WTC11 (cell line): ENCODE measurements around the gene PSMD6. TPM values are rescaled to one million over a fixed set of nuclear protein-coding genes. Genes with fewer than 3 reads are reported as not detected.

Experiments
- ATAC-seq: fragments of 200-7000 bp; cut with Tn5 transposase; 2 replicates; pipeline ENCODE4 v1.10.0; 2021; ENCODE audit warnings: mild to moderate bottlenecking, moderate library complexity
- CTCF ChIA-PET: fragments of 300-600 bp; sonication (Branson Sonifier 250); formaldehyde crosslinking; loops from one replicate; lab custom pipeline; 2021; ENCODE audit warnings: antibody characterized with exemption; lab: Charles Lee
- POLR2A ChIA-PET: fragments of 350-600 bp; sonication (Branson Sonifier 250); formaldehyde crosslinking; loops from one replicate; lab custom pipeline; 2021; ENCODE audit warnings: antibody characterized with exemption; lab: Charles Lee
- DNase-seq: peaks from one replicate; pipeline ENCODE4 v3.0.0; 2021; ENCODE audit warnings: low spot score
- H3K27ac Mint-ChIP-seq: 2 replicates; pipeline ENCODE4 v1.8.0; 2021; ENCODE audit warnings: mixed read lengths
- H3K27me3 Mint-ChIP-seq: 2 replicates; pipeline ENCODE4 v1.8.0; 2021; ENCODE audit warnings: low read depth, mild to moderate bottlenecking, moderate library complexity, mixed read lengths
- H3K36me3 Mint-ChIP-seq: 2 replicates; pipeline ENCODE4 v1.8.0; 2021; ENCODE audit warnings: mixed read lengths
- H3K4me1 Mint-ChIP-seq: 2 replicates; pipeline ENCODE4 v1.8.0; 2022; ENCODE audit warnings: mixed read lengths
- H3K4me3 Mint-ChIP-seq: 2 replicates; pipeline ENCODE4 v1.8.0; 2021; ENCODE audit warnings: mild to moderate bottlenecking, moderate library complexity, mixed read lengths
- H3K9me3 Mint-ChIP-seq: 2 replicates; pipeline ENCODE4 v1.8.0; 2021; ENCODE audit warnings: mixed read lengths
- CBFB ChIP-seq: sonication (generic); formaldehyde crosslinking; IDR thresholded peaks from 2 replicates; pipeline ENCODE4 v1.8.1; 2022; ENCODE audit warnings: mild to moderate bottlenecking, low read depth, missing genetic modification reagents
- CREM ChIP-seq: sonication (generic); formaldehyde crosslinking; IDR thresholded peaks from 2 replicates; pipeline ENCODE4 v1.8.1; 2022; ENCODE audit warnings: mild to moderate bottlenecking, missing genetic modification reagents, moderate library complexity
- FOXJ3 ChIP-seq: sonication (generic); formaldehyde crosslinking; IDR thresholded peaks from 2 replicates; pipeline ENCODE4 v1.9.0; 2021; ENCODE audit warnings: missing genetic modification reagents, mild to moderate bottlenecking, borderline replicate concordance
- FOXP4 ChIP-seq: sonication (generic); formaldehyde crosslinking; IDR thresholded peaks from 2 replicates; pipeline ENCODE4 v1.8.0; 2022; ENCODE audit warnings: mild to moderate bottlenecking, missing genetic modification reagents
- GABPB1 ChIP-seq: sonication (generic); formaldehyde crosslinking; IDR thresholded peaks from 2 replicates; pipeline ENCODE4 v1.8.1; 2023; ENCODE audit warnings: mild to moderate bottlenecking, missing genetic modification reagents
- KAT7 ChIP-seq: sonication (generic); formaldehyde crosslinking; IDR thresholded peaks from 2 replicates; pipeline ENCODE4 v1.8.1; 2023; ENCODE audit warnings: missing genetic modification reagents, mild to moderate bottlenecking, borderline replicate concordance
- MXD4 ChIP-seq: fragments of 250-450 bp; sonication (Bioruptor Pico); IDR thresholded peaks from 2 replicates; pipeline ENCODE4 v1.8.0; 2021; ENCODE audit warnings: mild to moderate bottlenecking, moderate library complexity, borderline replicate concordance
- NR3C1 ChIP-seq: sonication (generic); formaldehyde crosslinking; conservative IDR thresholded peaks from 2 replicates; pipeline ENCODE4 v1.8.1; 2023; ENCODE audit warnings: low read depth, mild to moderate bottlenecking, missing genetic modification reagents
- RELA ChIP-seq: sonication (generic); formaldehyde crosslinking; IDR thresholded peaks from 2 replicates; pipeline ENCODE4 v1.8.1; 2022; ENCODE audit warnings: missing genetic modification reagents, mild to moderate bottlenecking, borderline replicate concordance
- SMAD4 ChIP-seq: sonication (generic); formaldehyde crosslinking; IDR thresholded peaks from 2 replicates; pipeline ENCODE4 v1.8.0; 2022; ENCODE audit warnings: mild to moderate bottlenecking, missing genetic modification reagents
- TP53 ChIP-seq: sonication (generic); formaldehyde crosslinking; IDR thresholded peaks from 2 replicates; pipeline ENCODE4 v1.8.1; 2023; ENCODE audit warnings: mild to moderate bottlenecking, missing genetic modification reagents
- ZBTB21 ChIP-seq: sonication (generic); formaldehyde crosslinking; IDR thresholded peaks from 2 replicates; pipeline ENCODE4 v1.8.1; 2023; ENCODE audit warnings: mild to moderate bottlenecking, missing genetic modification reagents, borderline replicate concordance
- ZMAT4 ChIP-seq: fragments of 250-450 bp; sonication (Bioruptor Pico); IDR thresholded peaks from 2 replicates; pipeline ENCODE4 v1.9.0; 2021; ENCODE audit warnings: mild to moderate bottlenecking
- ZNF416 ChIP-seq: fragments of 250-450 bp; sonication (Bioruptor Pico); IDR thresholded peaks from 2 replicates; pipeline ENCODE4 v1.9.0; 2021; ENCODE audit warnings: mild to moderate bottlenecking, inconsistent platforms
- ZNF671 ChIP-seq: fragments of 250-450 bp; sonication (Bioruptor Pico); IDR thresholded peaks from 2 replicates; pipeline ENCODE4 v1.8.0; 2021; ENCODE audit warnings: mild to moderate bottlenecking
- total RNA-seq: library from RNA; stranded (reverse); gene quantifications from 3 replicates; pipeline ENCODE4 v1.2.3, GENCODE V29; 2021
- TF ChIP-seq, protein P1 (sequence below): sonication (generic); formaldehyde crosslinking; IDR thresholded peaks from 2 replicates; pipeline ENCODE4 v1.8.0; 2022; ENCODE audit warnings: missing genetic modification reagents
- TF ChIP-seq, protein P2 (sequence below): fragments of 250-450 bp; sonication (Bioruptor Pico); IDR thresholded peaks from 2 replicates; pipeline ENCODE4 v2.1.2; 2022; ENCODE audit warnings: mild to moderate bottlenecking, moderate library complexity
- TF ChIP-seq, protein P3 (sequence below): fragments of 250-450 bp; sonication (Bioruptor Pico); IDR thresholded peaks from 2 replicates; pipeline ENCODE4 v1.9.0; 2021; ENCODE audit warnings: moderate library complexity, mild to moderate bottlenecking, inconsistent platforms, borderline replicate concordance
- TF ChIP-seq, protein P4 (sequence below): sonication (generic); formaldehyde crosslinking; IDR thresholded peaks from 2 replicates; pipeline ENCODE4 v1.8.0; 2022; ENCODE audit warnings: mild to moderate bottlenecking, missing genetic modification reagents
- TF ChIP-seq, protein P5 (sequence below): sonication (generic); formaldehyde crosslinking; IDR thresholded peaks from 2 replicates; pipeline ENCODE4 v1.8.1; 2022; ENCODE audit warnings: mild to moderate bottlenecking, moderate library complexity, missing genetic modification reagents

The PSMD6 gene
- total RNA-seq, 1 experiment from 2014 or later = 105 TPM

- Mint-ChIP-seq H3K27me3 (no peaks in the 10 kb centered on the region), H3K36me3 (peaks cover 24% of the 10 kb centered on the region), H3K4me3 (peak overlapping the region; percentile 88), H3K27ac (no peak overlapping the region), H3K4me1 (peaks cover 21% of the 10 kb centered on the region), H3K9me3 (no peaks in the 10 kb centered on the region)
- ATAC-seq (no peak), DNase-seq (no peak)
- ChIA-PET POLR2A (no interaction called here), CTCF (interaction anchor here (0.7 to 1.9 kb wide), 4 partner anchors 373 to 460 kb away, joined by 3 to 6 read pairs (median 4); no protein-coding TSS in a partner anchor)
- TF ChIP-seq ZBTB21 (CRISPR knock-in tag) = no peak
- TF ChIP-seq FOXP4 (CRISPR knock-in tag) = no peak
- TF ChIP-seq, protein P1, sequence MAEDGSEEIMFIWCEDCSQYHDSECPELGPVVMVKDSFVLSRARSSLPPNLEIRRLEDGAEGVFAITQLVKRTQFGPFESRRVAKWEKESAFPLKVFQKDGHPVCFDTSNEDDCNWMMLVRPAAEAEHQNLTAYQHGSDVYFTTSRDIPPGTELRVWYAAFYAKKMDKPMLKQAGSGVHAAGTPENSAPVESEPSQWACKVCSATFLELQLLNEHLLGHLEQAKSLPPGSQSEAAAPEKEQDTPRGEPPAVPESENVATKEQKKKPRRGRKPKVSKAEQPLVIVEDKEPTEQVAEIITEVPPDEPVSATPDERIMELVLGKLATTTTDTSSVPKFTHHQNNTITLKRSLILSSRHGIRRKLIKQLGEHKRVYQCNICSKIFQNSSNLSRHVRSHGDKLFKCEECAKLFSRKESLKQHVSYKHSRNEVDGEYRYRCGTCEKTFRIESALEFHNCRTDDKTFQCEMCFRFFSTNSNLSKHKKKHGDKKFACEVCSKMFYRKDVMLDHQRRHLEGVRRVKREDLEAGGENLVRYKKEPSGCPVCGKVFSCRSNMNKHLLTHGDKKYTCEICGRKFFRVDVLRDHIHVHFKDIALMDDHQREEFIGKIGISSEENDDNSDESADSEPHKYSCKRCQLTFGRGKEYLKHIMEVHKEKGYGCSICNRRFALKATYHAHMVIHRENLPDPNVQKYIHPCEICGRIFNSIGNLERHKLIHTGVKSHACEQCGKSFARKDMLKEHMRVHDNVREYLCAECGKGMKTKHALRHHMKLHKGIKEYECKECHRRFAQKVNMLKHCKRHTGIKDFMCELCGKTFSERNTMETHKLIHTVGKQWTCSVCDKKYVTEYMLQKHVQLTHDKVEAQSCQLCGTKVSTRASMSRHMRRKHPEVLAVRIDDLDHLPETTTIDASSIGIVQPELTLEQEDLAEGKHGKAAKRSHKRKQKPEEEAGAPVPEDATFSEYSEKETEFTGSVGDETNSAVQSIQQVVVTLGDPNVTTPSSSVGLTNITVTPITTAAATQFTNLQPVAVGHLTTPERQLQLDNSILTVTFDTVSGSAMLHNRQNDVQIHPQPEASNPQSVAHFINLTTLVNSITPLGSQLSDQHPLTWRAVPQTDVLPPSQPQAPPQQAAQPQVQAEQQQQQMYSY (CRISPR knock-in tag) = no peak
- TF ChIP-seq, protein P2, sequence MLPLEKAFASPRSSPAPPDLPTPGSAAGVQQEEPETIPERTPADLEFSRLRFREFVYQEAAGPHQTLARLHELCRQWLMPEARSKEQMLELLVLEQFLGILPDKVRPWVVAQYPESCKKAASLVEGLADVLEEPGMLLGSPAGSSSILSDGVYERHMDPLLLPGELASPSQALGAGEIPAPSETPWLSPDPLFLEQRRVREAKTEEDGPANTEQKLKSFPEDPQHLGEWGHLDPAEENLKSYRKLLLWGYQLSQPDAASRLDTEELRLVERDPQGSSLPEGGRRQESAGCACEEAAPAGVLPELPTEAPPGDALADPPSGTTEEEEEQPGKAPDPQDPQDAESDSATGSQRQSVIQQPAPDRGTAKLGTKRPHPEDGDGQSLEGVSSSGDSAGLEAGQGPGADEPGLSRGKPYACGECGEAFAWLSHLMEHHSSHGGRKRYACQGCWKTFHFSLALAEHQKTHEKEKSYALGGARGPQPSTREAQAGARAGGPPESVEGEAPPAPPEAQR (CRISPR knock-in tag) = no peak
- TF ChIP-seq, protein P3, sequence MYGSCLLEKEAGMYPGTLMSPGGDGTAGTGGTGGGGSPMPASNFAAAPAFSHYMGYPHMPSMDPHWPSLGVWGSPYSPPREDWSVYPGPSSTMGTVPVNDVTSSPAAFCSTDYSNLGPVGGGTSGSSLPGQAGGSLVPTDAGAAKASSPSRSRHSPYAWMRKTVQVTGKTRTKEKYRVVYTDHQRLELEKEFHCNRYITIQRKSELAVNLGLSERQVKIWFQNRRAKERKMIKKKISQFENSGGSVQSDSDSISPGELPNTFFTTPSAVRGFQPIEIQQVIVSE = no peak
- TF ChIP-seq KAT7 (CRISPR knock-in tag) = no peak
- no peak for TF ChIP-seq NR3C1 (CRISPR knock-in tag)
- no peak for TF ChIP-seq RELA (CRISPR knock-in tag)
- TF ChIP-seq TP53 (CRISPR knock-in tag) = no peak
- TF ChIP-seq CREM (CRISPR knock-in tag) = no peak
- no peak for TF ChIP-seq FOXJ3
- TF ChIP-seq ZNF671 (CRISPR knock-in tag) = no peak
- no peak for TF ChIP-seq ZNF416
- no peak for TF ChIP-seq ZMAT4
- no peak for TF ChIP-seq GABPB1 (CRISPR knock-in tag)
- TF ChIP-seq, protein P4, sequence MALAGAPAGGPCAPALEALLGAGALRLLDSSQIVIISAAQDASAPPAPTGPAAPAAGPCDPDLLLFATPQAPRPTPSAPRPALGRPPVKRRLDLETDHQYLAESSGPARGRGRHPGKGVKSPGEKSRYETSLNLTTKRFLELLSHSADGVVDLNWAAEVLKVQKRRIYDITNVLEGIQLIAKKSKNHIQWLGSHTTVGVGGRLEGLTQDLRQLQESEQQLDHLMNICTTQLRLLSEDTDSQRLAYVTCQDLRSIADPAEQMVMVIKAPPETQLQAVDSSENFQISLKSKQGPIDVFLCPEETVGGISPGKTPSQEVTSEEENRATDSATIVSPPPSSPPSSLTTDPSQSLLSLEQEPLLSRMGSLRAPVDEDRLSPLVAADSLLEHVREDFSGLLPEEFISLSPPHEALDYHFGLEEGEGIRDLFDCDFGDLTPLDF = no peak
- TF ChIP-seq CBFB (CRISPR knock-in tag) = no peak
- no peak for TF ChIP-seq SMAD4 (CRISPR knock-in tag)
- no peak for TF ChIP-seq MXD4
- TF ChIP-seq, protein P5, sequence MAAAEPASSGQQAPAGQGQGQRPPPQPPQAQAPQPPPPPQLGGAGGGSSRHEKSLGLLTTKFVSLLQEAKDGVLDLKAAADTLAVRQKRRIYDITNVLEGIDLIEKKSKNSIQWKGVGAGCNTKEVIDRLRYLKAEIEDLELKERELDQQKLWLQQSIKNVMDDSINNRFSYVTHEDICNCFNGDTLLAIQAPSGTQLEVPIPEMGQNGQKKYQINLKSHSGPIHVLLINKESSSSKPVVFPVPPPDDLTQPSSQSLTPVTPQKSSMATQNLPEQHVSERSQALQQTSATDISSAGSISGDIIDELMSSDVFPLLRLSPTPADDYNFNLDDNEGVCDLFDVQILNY = no peak
Measured at GRCh38 chr3:64023861-64024223, 548 bp upstream of the PSMD6 start.
